IMR-90 (cell line): Measurements from ENCODE around the gene DHRS7C. TPM values are rescaled to one million over a fixed set of nuclear protein-coding genes. Genes with fewer than 3 reads are reported as not detected.

Experiments used
- ATAC-seq: fragments of 200-7000 bp; cut with Tn5 transposase; 2 replicates; pipeline ENCODE4 v1.9.1; 2020; ENCODE audit warnings: low read depth, mild to moderate bottlenecking, moderate library complexity
- BruUV-seq: library from RNA; stranded (reverse); fragments of 400-500 nt; replicated peaks from 2 replicates; lab custom pipeline; 2021; lab: Mats Ljungman, UMichigan
- CTCF ChIA-PET: fragments of 300-600 bp; formaldehyde crosslinking; extraction: SDS; loops from one replicate; lab custom pipeline; 2021; ENCODE audit warnings: antibody characterized with exemption; lab: Yijun Ruan, JAX
- POLR2A ChIA-PET: fragments of 300-600 bp; sonication (Branson Sonifier 250); formaldehyde crosslinking; loops from one replicate; lab custom pipeline; 2022; ENCODE audit warnings: antibody characterized with exemption; ENCODE audit not compliant: unreplicated experiment; lab: Charles Lee
- DNase-seq: peaks from one replicate; pipeline ENCODE4 v3.0.0; 2013
- H2AFZ ChIP-seq: replicated peaks from 2 replicates; pipeline ENCODE3; 2013; ENCODE audit warnings: low read length, mild to moderate bottlenecking; ENCODE audit not compliant: poor library complexity
- H2AK5ac ChIP-seq: 2 replicates; pipeline ENCODE4 v1.6.1; 2013; ENCODE audit warnings: low read depth, low read length, inconsistent platforms
- H2AK9ac ChIP-seq: replicated peaks from 2 replicates; pipeline ENCODE3; 2013; ENCODE audit warnings: mild to moderate bottlenecking, low read depth, low read length, moderate library complexity; ENCODE audit not compliant: poor library complexity
- H2BK120ac ChIP-seq: 2 replicates; pipeline ENCODE4 v1.6.1; 2013; ENCODE audit warnings: low read depth, low read length, inconsistent platforms
- H2BK15ac ChIP-seq: 3 replicates; pipeline ENCODE4 v1.6.1; 2013; ENCODE audit warnings: low read depth, low read length, inconsistent platforms
- H2BK20ac ChIP-seq: 2 replicates; pipeline ENCODE4 v1.6.1; 2013; ENCODE audit warnings: low read depth, mild to moderate bottlenecking, inconsistent platforms, low read length, moderate library complexity
- H2BK5ac ChIP-seq: 2 replicates; pipeline ENCODE4 v1.6.1; 2013; ENCODE audit warnings: mild to moderate bottlenecking, low read depth, low read length, inconsistent platforms; ENCODE audit not compliant: poor library complexity, severe bottlenecking
- H3K14ac ChIP-seq: replicated peaks from 2 replicates; pipeline ENCODE4 v1.6.1; 2013; ENCODE audit warnings: low read depth, low read length, inconsistent platforms
- H3K18ac ChIP-seq: 2 replicates; pipeline ENCODE4 v1.6.1; 2013; ENCODE audit warnings: low read depth, low read length, control low read depth
- H3K23ac ChIP-seq: 2 replicates; pipeline ENCODE4 v1.6.1; 2013; ENCODE audit warnings: low read depth, low read length, inconsistent platforms
- H3K27ac ChIP-seq: 2 replicates; pipeline ENCODE4 v1.5.1; 2013; ENCODE audit warnings: mild to moderate bottlenecking, control low read depth, low read length; ENCODE audit not compliant: insufficient read depth
- H3K27me3 ChIP-seq: 2 replicates; pipeline ENCODE4 v1.6.1; 2013; ENCODE audit warnings: low read length; ENCODE audit not compliant: control insufficient read depth, insufficient read depth
- H3K36me3 ChIP-seq: 2 replicates; pipeline ENCODE4 v1.6.1; 2013; ENCODE audit warnings: low read length, mixed read lengths; ENCODE audit not compliant: control insufficient read depth, insufficient read depth
- H3K4ac ChIP-seq: 2 replicates; pipeline ENCODE4 v1.6.1; 2013; ENCODE audit warnings: low read depth, low read length, inconsistent platforms
- H3K4me1 ChIP-seq: 2 replicates; pipeline ENCODE4 v1.6.1; 2013; ENCODE audit warnings: low read length, mixed read lengths; ENCODE audit not compliant: control insufficient read depth, insufficient read depth
- H3K4me2 ChIP-seq: 2 replicates; pipeline ENCODE4 v1.6.1; 2013; ENCODE audit warnings: low read depth, mild to moderate bottlenecking, control low read depth, low read length, moderate library complexity
- H3K4me3 ChIP-seq: 2 replicates; pipeline ENCODE4 v1.5.1; 2013; ENCODE audit warnings: low read depth, mild to moderate bottlenecking, control low read depth, low read length, moderate library complexity; ENCODE audit not compliant: insufficient read depth
- H3K56ac ChIP-seq: 2 replicates; pipeline ENCODE4 v1.6.1; 2013; ENCODE audit warnings: low read length, inconsistent platforms; ENCODE audit not compliant: insufficient read depth; ENCODE audit errors: extremely low read depth
- H3K79me1 ChIP-seq, 2 experiments: 2 replicates each; pipeline ENCODE4 v1.6.1; 2013; ENCODE audit warnings: low read length in 2 of 2, inconsistent platforms in 1 of 2, low read depth in 1 of 2
- H3K9ac ChIP-seq: 2 replicates; pipeline ENCODE4 v1.6.1; 2013; ENCODE audit warnings: low read depth, low read length, control low read depth
- H3K9me1 ChIP-seq: 2 replicates; pipeline ENCODE4 v1.6.1; 2013; ENCODE audit warnings: low read length, inconsistent platforms; ENCODE audit not compliant: insufficient read depth
- H3K9me3 ChIP-seq: 2 replicates; pipeline ENCODE4 v1.6.1; 2013; ENCODE audit warnings: low read length; ENCODE audit not compliant: control insufficient read depth, insufficient read depth
- H4K20me1 ChIP-seq: 2 replicates; pipeline ENCODE4 v1.6.1; 2013; ENCODE audit warnings: low read length, inconsistent platforms; ENCODE audit not compliant: insufficient read depth
- H4K5ac ChIP-seq: 2 replicates; pipeline ENCODE4 v1.6.1; 2013; ENCODE audit warnings: mild to moderate bottlenecking, low read depth, low read length, control low read depth
- H4K8ac ChIP-seq, 2 experiments: 2 replicates each; pipeline ENCODE4 v1.6.1; 2013; ENCODE audit warnings: low read depth in 2 of 2, low read length in 2 of 2, control low read depth in 1 of 2, inconsistent platforms in 1 of 2
- H4K91ac ChIP-seq: 2 replicates; pipeline ENCODE4 v1.6.1; 2013; ENCODE audit warnings: low read depth, low read length, inconsistent platforms; ENCODE audit not compliant: insufficient read depth
- BHLHE40 ChIP-seq: fragments of 150-350 bp; IDR thresholded peaks from 2 replicates; pipeline ENCODE4 v1.6.1; 2016; ENCODE audit warnings: mild to moderate bottlenecking, low read depth, low read length
- CEBPB ChIP-seq: IDR thresholded peaks from 2 replicates; pipeline ENCODE4 v1.6.1; 2012; ENCODE audit warnings: low read depth, low read length, improper control_type of control experiment
- CHD1 ChIP-seq: IDR thresholded peaks from 2 replicates; pipeline ENCODE4 v1.6.1; 2012; ENCODE audit warnings: low read depth, low read length, improper control_type of control experiment
- CTCF ChIP-seq: conservative IDR thresholded peaks from 2 replicates; pipeline ENCODE4 v1.5.1; 2012; ENCODE audit warnings: mild to moderate bottlenecking, low read depth, low read length, improper control_type of control experiment
- FOS ChIP-seq: fragments of 150-350 bp; IDR thresholded peaks from 2 replicates; pipeline ENCODE4 v1.6.1; 2016; ENCODE audit warnings: low read depth, low read length
- MAFK ChIP-seq: IDR thresholded peaks from 2 replicates; pipeline ENCODE4 v1.6.1; 2012; ENCODE audit warnings: low read depth, low read length, improper control_type of control experiment
- MAZ ChIP-seq: IDR thresholded peaks from 2 replicates; pipeline ENCODE4 v1.6.1; 2012; ENCODE audit warnings: low read depth, mild to moderate bottlenecking, low read length, improper control_type of control experiment, moderate library complexity, borderline replicate concordance
- MXI1 ChIP-seq: IDR thresholded peaks from 2 replicates; pipeline ENCODE4 v1.6.1; 2012; ENCODE audit warnings: low read depth, mild to moderate bottlenecking, low read length, moderate library complexity, borderline replicate concordance
- NFE2L2 ChIP-seq: fragments of 150-350 bp; IDR thresholded peaks from 2 replicates; pipeline ENCODE4 v1.6.1; 2016; ENCODE audit warnings: low read depth, mild to moderate bottlenecking, low read length
- POLR2A ChIP-seq: IDR thresholded peaks from 2 replicates; pipeline ENCODE4 v1.6.1; 2012; ENCODE audit warnings: mild to moderate bottlenecking, low read depth, low read length
- RAD21 ChIP-seq: IDR thresholded peaks from 2 replicates; pipeline ENCODE4 v1.6.1; 2012; ENCODE audit warnings: low read length, improper control_type of control experiment
- RCOR1 ChIP-seq: IDR thresholded peaks from 2 replicates; pipeline ENCODE4 v1.6.1; 2012; ENCODE audit warnings: mild to moderate bottlenecking, low read length, improper control_type of control experiment; ENCODE audit not compliant: insufficient replicate concordance
- RFX5 ChIP-seq: IDR thresholded peaks from 2 replicates; pipeline ENCODE4 v1.8.0; 2012; ENCODE audit warnings: low read depth, mild to moderate bottlenecking, low read length, moderate library complexity
- SMC3 ChIP-seq: fragments of 150-350 bp; IDR thresholded peaks from 2 replicates; pipeline ENCODE4 v1.6.1; 2016; ENCODE audit warnings: low read depth, mild to moderate bottlenecking, antibody characterized with exemption, low read length, moderate library complexity
- WGBS, 2 experiments: methylation state at CpG; one replicate each; pipeline versions ENCODE4 v1.1.5 to v1.1.7; 2013; ENCODE audit warnings: missing lambda C conversion rate in 2 of 2; ENCODE audit not compliant: insufficient read length in 1 of 2; ENCODE audit errors: extremely low coverage in 2 of 2; 5-methylcytosine and 5-hydroxymethylcytosine counted together
- dilution Hi-C: fragments of 300-500 bp; cut with HindIII; formaldehyde crosslinking; loops from one replicate; pipeline ENCODE4 v1.14.3; 2018; ENCODE audit warnings: low sequenced_read_pairs; ENCODE audit not compliant: unreplicated experiment
- in situ Hi-C: fragments of 300-500 bp; cut with MboI; formaldehyde crosslinking; loops from 3 replicates; pipeline ENCODE4 v1.14.3; 2019; ENCODE audit warnings: low sequenced_read_pairs, inconsistent platforms, mixed read lengths
- intact Hi-C: fragments of 100-400 bp; cut with micrococcal nuclease; formaldehyde crosslinking; loops from 2 replicates; pipeline ENCODE4 v1.10.0; 2022
- polyA plus RNA-seq, 3 experiments: library from polyadenylated mRNA; depleted of rRNA; stranded (reverse); fragments of >200 nt; gene quantifications; 2 replicates each; pipeline ENCODE4 v1.2.3, GENCODE V29; 2012; ENCODE audit warnings: low replicate concordance in 1 of 3
- total RNA-seq: library from RNA; depleted of rRNA; stranded (reverse); fragments of >200 nt; gene quantifications from 2 replicates; pipeline ENCODE4 v1.2.3, GENCODE V29; 2012
- TF ChIP-seq, protein P1 (sequence below): fragments of 150-350 bp; IDR thresholded peaks from 2 replicates; pipeline ENCODE4 v1.6.1; 2016; ENCODE audit warnings: low read depth, mild to moderate bottlenecking, low read length, moderate library complexity, borderline replicate concordance
- TF ChIP-seq, protein P2 (sequence below): fragments of 150-350 bp; IDR thresholded peaks from 2 replicates; pipeline ENCODE4 v1.6.1; 2017; ENCODE audit warnings: mild to moderate bottlenecking, antibody characterized with exemption, low read length, low read depth

Gene DHRS7C
- total and polyA plus RNA-seq, 2 of the 4 experiments (the other 2 are of a cell fraction) = not detected

GRCh38 chr17:9776911-9777310 lies 14.5 kb downstream of the DHRS7C start:
- intact Hi-C loops (no loop called here), in situ Hi-C loops (no loop called here), dilution Hi-C loops (no loop called here)
- Histone ChIP-seq H3K14ac (no peak overlapping the region), H2AFZ (no peak overlapping the region), H3K9ac (no peak overlapping the region), H3K79me1 (no peaks in the 10 kb centered on the region), H2BK120ac (no peak overlapping the region), H3K27ac (no peak overlapping the region), H3K18ac (no peak overlapping the region), H4K91ac (no peak overlapping the region), H3K4me1 (no peaks in the 10 kb centered on the region), H3K4ac (no peak overlapping the region), H3K27me3 (no peaks in the 10 kb centered on the region), H3K56ac (no peak overlapping the region), H4K5ac (no peak overlapping the region), H3K9me3 (peaks cover 4% of the 10 kb centered on the region; the same call in 1 of the 2 replicates), H3K36me3 (no peaks in the 10 kb centered on the region), H4K20me1 (no peaks in the 10 kb centered on the region), H3K4me3 (no peak overlapping the region), H2AK9ac (no peak overlapping the region), H2BK15ac (no peak overlapping the region), H3K4me2 (no peak overlapping the region), H2AK5ac (no peak overlapping the region), H2BK20ac (no peak overlapping the region), H2BK5ac (no peak overlapping the region), H3K9me1 (no peaks in the 10 kb centered on the region), H3K23ac (no peak overlapping the region), H4K8ac (no peak overlapping the region)
- ChIA-PET CTCF (no interaction called here), POLR2A (no interaction called here)
- WGBS, 2 experiments = 84% methylated on average over 6 of the region's 9 CpGs; no CpG with 5 or more reads in 1 of the 2 experiments
- ATAC-seq (no peak), DNase-seq (no peak)
- no TSS peak for BruUV-seq
- TF ChIP-seq CTCF (no peak), RAD21 (no peak), RFX5 (no peak), FOS (no peak), MXI1 (no peak), CEBPB (no peak), SMC3 (no peak), MAFK (no peak), CHD1 (no peak), BHLHE40 (no peak), NFE2L2 (no peak), RCOR1 (no peak), POLR2A (no peak), MAZ (no peak)
- TF ChIP-seq, protein P1, sequence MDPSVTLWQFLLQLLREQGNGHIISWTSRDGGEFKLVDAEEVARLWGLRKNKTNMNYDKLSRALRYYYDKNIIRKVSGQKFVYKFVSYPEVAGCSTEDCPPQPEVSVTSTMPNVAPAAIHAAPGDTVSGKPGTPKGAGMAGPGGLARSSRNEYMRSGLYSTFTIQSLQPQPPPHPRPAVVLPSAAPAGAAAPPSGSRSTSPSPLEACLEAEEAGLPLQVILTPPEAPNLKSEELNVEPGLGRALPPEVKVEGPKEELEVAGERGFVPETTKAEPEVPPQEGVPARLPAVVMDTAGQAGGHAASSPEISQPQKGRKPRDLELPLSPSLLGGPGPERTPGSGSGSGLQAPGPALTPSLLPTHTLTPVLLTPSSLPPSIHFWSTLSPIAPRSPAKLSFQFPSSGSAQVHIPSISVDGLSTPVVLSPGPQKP = no peak
- TF ChIP-seq, protein P2, sequence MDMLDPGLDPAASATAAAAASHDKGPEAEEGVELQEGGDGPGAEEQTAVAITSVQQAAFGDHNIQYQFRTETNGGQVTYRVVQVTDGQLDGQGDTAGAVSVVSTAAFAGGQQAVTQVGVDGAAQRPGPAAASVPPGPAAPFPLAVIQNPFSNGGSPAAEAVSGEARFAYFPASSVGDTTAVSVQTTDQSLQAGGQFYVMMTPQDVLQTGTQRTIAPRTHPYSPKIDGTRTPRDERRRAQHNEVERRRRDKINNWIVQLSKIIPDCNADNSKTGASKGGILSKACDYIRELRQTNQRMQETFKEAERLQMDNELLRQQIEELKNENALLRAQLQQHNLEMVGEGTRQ = no peak
